GM19395 (cell line): ENCODE data around the gene GPX2.

ENCODE experiments used
- ATAC-seq: cut with Tn5 transposase; IDR thresholded peaks from one replicate; pipeline ENCODE4 v1.9.1; 2021; ENCODE audit warnings: mild to moderate bottlenecking, moderate library complexity; ENCODE audit not compliant: unreplicated experiment

The GPX2 gene

GRCh38 chr14:64960762-64961276 is 18.3 kb upstream of the GPX2 start:
- ATAC-seq, result no peak

DNA sequence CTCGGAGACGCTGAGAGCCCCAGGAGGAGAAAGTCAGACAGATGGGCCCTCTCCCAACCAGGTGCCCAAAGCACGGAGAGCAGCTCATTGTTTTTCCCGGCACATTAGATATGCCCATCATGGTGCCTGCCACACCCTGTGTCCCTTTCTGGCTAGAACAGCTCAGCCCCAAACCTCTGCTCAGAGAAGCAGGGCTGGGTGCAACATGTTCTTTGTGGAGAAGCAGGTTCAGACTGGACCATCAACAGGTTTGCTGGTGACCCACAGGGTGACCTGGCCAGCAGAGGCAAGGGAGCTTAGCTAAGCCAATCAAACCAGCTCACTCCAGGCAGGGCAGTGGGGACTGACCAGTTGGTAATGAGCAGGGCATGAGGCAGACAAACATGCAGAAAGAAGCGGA is 16.2 kb upstream of the GPX2 start:
- ATAC-seq, result no peak

GRCh38 chr14:64958201-64958600 is 15.7 kb upstream of the GPX2 start:
- ATAC-seq, result no peak

- ATAC-seq, result no peak
These were observed 14.3 kb upstream of the GPX2 start for GRCh38 chr14:64956697-64957406.

- ATAC-seq, result no peak
These were observed 12.8 kb upstream of the GPX2 start for GRCh38 chr14:64955297-64955696.

GRCh38 chr14:64954491-64955240 is 12.1 kb upstream of the GPX2 start:
- no peak for ATAC-seq

DNA sequence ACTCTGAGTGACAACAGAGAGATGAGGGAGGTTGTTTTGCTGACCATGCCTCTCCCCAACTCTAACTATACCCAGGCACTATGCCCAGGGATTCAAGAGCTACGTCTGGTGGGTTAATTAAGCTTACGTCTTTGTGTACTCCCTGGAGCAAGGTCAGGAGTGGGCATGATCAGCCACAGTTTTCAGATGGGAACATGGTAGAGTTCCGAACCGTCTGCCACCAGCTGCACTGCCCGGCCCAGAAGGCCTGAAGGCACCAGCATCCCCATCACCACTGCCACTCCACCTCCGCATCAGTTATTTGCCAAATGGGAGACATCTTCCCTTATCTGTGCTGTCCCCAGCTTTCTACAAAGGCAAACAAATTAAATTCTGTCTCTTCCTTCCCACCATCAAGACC is 11.1 kb upstream of the GPX2 start:
- ATAC-seq, result no peak

- no peak for ATAC-seq
These were observed 10.7 kb upstream of the GPX2 start for GRCh38 chr14:64953310-64953654.

GRCh38 chr14:64952598-64953309 is 10.2 kb upstream of the GPX2 start:
- peak; percentile 69 for ATAC-seq

DNA sequence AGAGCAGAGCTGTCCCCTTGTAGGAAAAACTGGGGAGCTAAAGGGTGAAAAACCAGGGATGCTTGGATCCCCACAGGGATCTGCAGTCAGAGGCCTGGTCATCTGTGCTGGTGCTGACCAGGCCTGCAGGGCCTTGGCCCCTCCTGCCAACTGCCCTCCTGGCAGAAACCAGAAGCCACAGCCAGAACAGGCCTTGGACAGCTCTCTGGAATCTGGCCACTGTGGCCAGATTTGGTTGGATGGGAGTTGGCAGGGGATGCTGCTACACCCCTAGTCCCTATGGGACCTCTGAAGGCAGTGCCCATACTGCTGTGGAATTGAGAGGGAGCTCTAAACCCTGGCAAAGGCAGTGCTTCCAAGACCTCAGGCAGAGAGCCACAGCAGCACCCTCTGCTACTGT is 9.2 kb upstream of the GPX2 start:
- no peak for ATAC-seq

GRCh38 chr14:64951291-64951690 is 8.7 kb upstream of the GPX2 start:
- no peak for ATAC-seq

DNA sequence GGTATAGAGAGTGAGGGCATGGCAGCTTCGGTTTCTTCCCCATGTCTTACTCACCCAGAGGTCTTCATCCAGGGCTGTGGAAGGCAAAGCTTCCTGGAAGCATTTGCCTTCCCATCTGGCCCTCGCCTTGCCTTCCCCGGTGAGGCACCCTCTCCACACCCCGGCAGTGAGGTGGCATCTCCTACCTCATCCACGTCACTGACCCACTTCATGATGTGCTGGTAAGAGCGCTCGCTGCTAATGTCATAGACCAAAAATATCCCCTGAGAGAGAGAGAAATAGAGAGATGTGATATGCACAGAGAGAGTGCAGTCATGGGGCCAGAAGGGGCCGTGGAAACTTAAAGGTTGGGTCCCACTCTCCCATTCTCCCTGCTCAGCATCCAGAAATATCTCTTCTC is 8.3 kb upstream of the GPX2 start:
- ATAC-seq, result no peak

DNA sequence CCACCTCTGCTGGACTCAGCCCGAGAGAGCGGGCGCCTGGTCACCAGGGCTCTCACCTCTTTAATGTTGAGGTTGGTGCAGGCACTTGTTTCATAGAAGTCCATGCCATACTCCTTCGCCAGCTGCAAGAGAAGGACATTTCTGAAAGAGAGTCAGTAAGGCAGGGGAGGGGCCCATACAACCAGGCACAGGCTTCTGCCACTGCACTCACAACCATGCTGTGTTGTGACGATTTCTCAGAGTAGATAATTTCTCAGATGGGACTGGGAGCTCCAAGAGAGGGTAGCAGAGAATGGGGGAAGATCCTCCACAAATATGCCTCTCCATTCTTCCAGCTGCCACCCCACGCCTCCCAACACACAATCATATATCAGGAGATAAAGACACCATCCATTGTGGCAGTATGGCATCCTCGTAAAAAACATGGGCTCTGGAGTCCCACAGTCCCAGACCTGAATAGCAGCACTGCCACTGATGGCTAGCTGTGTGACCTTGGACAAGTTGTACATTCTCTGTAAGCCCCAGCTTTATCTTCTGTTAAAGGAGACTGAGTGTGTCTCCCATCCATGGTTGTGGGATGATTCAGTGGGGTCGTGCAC is 6.2 kb upstream of the GPX2 start:
- ATAC-seq, result no peak

DNA sequence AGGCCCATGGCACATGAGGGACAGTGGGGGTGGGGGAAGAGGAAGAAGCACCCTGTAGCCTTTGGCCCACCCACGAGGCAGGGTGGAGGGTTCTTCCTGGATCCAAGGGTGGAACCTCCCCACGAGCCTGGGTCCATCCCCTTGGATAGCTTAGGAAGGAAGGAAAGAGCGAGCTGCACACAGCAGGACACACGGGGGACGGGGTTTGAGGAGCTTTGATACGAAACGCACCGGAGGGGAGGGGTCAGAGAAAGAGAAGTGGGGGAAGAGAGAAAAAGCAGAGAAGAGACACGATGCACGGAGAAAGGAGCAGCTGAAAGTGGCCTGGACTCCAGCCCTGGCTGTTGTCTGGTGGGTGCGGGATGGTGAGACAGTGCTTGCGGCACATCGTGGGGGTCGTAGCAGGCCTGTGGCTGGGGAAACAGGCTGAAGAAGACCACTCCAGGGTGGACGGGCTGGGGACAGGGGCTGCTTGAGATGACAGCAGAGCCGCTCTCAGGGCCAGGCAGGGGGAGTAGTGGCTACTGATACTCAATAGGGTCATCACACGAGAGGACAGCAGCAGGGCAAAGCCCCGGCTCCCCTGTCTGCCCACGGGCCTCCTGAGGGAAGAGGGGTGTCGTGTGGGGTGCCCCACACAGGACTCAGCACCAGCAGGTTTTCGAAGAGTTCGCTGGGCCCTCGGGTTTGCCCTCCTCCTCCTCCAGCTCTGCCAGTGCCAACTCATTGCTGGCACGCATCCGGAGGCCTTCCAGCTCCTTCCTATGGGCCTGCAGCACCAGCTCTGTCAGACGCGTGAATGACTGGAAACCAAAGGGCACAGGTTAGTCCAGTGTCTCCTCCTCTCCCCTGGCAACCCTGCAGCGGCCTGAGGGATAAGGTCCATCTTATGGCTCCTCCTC is 5.4 kb upstream of the GPX2 start:
- ATAC-seq, result no peak

DNA sequence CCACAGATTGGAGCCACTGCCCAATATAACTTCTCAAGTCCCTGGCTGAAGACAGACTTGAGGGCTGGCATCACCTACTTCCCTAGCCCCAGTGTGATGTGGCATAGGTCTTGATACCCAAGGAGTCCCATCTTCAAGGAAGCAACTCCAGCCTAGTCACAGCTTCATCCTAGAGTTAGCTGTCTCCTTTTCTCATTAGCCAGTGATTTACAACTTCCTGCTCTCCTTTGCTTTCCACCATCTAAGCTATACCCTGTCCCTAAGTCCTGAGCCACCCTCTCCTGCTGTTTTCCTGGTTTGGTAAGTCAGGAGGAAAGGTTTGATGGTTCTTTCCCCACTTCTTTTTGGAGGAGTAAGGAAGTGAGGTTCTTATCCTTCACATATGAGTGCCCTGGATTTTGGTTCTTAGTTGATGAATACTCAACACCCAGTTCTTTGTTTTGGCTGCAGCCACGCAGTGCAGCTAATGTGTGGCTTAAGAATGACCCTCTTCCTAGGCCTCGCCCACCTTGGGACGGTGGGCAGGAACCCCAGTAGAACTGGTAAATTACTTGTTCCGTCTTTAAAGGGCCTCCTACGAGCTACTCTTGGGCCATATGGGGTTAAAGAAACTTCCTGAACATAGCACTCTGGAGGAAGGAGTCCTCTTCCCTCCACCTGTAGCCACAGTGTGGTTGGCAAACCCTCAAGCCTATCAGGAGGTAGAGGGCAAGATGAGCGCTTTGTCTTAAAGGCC is 3.9 kb upstream of the GPX2 start:
- ATAC-seq, result no peak

GRCh38 chr14:64945431-64946178 is 3.1 kb upstream of the GPX2 start:
- ATAC-seq, result no peak

DNA sequence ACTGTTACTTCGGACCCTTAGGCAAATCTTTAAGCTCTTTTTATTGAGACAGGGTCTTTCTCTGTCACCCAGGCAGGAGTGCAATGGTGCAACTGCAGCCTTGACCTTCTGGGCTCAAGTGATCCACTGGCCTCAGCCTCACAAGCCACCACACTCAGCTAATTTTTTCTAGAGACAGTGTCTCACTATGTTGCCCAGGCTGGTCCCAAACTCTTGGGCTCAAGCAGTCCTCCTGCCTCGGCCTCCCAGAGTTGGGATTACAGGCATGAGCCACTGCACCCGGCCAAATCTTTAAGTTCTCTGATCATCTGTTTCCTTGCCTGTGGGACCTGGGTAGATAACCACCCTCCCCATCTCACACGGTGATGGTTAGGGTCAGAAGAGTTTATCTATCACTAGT is 2.3 kb upstream of the GPX2 start:
- ATAC-seq, result no peak

DNA sequence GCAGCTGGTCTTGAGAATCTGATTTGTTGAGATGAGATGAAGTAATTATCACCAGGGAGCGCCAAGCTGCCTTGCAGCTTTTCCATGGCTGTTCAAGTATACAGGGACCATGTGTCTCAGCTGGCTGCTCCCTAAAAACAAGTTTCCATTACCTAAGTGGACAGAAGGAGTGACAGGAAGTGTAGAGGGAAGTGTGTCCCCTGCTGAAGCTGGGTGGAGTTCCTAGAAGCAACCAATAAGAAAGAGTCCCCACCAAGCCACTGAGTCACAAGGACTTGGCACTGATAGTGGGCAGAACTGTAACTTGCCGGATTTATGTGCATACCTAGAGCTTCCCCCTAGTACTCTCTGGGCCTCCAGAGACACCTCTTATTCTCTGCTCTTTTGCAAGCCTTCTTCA is 1.5 kb upstream of the GPX2 start:
- ATAC-seq, result no peak

DNA sequence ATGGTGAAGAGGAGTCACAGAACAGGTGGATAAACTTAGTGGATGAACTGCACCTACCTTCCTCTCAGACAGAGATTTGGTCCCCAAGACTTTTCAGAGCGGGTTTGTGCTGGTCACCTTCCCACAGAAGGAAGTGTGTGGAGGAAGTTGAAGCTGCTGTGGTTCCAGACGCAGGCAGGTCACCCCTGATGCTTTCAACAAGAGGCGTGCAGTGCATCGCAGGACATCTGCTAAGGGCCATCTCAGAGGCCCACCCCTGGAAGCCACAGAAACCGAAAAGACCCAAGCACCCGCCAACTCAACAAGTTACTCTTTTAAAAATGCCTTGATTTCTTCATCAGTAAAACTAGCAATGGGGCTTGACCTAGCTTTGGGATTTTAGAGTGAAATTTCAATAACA is 1.0 kb upstream of the GPX2 start:
- ATAC-seq, result no peak
